Measurements from ENCODE around the gene S100A1. TPM values are rescaled to one million over a fixed set of nuclear protein-coding genes. Genes with fewer than 3 reads are reported as not detected.

The S100A1 gene
- total RNA-seq, 1 experiment from 2014 or later = 0.29 TPM

DNA sequence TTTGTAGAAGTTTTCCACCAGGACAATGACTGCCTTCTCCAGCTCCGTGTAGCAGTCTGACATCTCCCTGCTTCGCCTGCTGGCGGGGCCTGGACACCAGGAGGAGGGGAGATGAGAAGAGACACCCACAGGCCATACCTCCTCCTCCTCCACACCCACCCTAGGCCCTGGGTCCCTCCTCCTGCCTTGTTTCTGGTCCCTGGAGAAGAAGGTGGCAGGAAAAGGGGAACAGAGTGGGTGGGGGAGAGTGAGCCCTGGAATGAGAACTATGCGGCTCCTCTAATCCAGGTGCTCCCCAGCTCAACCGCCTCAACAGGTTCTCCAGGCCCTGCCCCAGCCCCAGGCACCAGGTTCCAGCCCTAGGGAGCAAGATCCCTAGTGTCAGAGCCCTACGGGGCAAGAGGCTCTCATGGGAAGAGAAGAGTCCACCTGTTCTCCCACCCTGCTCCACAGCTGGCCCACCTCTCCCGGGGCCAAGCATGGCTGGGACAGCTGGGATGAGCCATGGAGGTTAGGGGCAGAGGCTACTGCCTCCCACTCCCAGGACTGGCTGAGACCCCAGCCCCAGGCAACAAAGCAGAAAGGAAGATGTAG lies 20.0 kb upstream of the S100A1 start:
- H3K36me3 ChIP-seq (ENCODE audit: low read depth, low read length) = peaks cover 40% of the 10 kb centered on the region
- no peaks in the 10 kb centered on the region for H3K9me3 ChIP-seq (ENCODE audit: low read length)
- ChIA-PET CTCF (no interaction called here), POLR2A (ENCODE audit: unreplicated experiment) (interaction anchor here (0.6 to 0.9 kb wide), 3 partner anchors 26 to 100 kb away, joined by 3 to 9 read pairs (median 4); partner anchors contain the start of gene CHTOP)
- peak overlapping the region; percentile 95 for H3K4me2 ChIP-seq (ENCODE audit: low read length)
- ATAC-seq (no peak), DNase-seq (peak; percentile 72)
- peaks cover 23% of the 10 kb centered on the region for H3F3A ChIP-seq (ENCODE audit: low read length, unreplicated experiment)
- H3K27me3 ChIP-seq (ENCODE audit: low read length) = no peaks in the 10 kb centered on the region
- H2AFZ ChIP-seq (ENCODE audit: low read length) = no peak overlapping the region
- peak overlapping the region; percentile 100 for H3K27ac ChIP-seq (ENCODE audit: low read length)
- TSS peak; percentile 21 for BruUV-seq (replicated peaks)
- intact Hi-C loops (cut with micrococcal nuclease) = loop anchor here (2.0 kb wide), 3 partner anchors 35 to 75 kb away; partner anchors contain the start of gene ILF2
- TF ChIP-seq, protein P1, sequence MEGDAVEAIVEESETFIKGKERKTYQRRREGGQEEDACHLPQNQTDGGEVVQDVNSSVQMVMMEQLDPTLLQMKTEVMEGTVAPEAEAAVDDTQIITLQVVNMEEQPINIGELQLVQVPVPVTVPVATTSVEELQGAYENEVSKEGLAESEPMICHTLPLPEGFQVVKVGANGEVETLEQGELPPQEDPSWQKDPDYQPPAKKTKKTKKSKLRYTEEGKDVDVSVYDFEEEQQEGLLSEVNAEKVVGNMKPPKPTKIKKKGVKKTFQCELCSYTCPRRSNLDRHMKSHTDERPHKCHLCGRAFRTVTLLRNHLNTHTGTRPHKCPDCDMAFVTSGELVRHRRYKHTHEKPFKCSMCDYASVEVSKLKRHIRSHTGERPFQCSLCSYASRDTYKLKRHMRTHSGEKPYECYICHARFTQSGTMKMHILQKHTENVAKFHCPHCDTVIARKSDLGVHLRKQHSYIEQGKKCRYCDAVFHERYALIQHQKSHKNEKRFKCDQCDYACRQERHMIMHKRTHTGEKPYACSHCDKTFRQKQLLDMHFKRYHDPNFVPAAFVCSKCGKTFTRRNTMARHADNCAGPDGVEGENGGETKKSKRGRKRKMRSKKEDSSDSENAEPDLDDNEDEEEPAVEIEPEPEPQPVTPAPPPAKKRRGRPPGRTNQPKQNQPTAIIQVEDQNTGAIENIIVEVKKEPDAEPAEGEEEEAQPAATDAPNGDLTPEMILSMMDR (conservative IDR thresholded peaks at IDR 0.05; ENCODE audit: low read depth, low read length) = no peak
- no peak for TF ChIP-seq EZH2phosphoT487 (IDR thresholded peaks at IDR 0.05; ENCODE audit: borderline replicate concordance, low read length)
- TF ChIP-seq EZH2 (IDR thresholded peaks at IDR 0.05; ENCODE audit: low read length, unreplicated experiment) = no peak
- peaks cover 43% of the 10 kb centered on the region for H3K4me1 ChIP-seq (ENCODE audit: insufficient read depth, low read length)
- peaks cover 62% of the 10 kb centered on the region for H3K79me2 ChIP-seq (ENCODE audit: low read length)
- no peaks in the 10 kb centered on the region for H4K20me1 ChIP-seq (ENCODE audit: low read length)
- peak overlapping the region; percentile 97 for H3K9ac ChIP-seq (ENCODE audit: low read length)
- H3K4me3 ChIP-seq (ENCODE audit: low read length) = peak overlapping the region; percentile 68
- H3K9me2 ChIP-seq (replicated peaks; ENCODE audit: low read length) = no peaks in the 10 kb centered on the region

DNA sequence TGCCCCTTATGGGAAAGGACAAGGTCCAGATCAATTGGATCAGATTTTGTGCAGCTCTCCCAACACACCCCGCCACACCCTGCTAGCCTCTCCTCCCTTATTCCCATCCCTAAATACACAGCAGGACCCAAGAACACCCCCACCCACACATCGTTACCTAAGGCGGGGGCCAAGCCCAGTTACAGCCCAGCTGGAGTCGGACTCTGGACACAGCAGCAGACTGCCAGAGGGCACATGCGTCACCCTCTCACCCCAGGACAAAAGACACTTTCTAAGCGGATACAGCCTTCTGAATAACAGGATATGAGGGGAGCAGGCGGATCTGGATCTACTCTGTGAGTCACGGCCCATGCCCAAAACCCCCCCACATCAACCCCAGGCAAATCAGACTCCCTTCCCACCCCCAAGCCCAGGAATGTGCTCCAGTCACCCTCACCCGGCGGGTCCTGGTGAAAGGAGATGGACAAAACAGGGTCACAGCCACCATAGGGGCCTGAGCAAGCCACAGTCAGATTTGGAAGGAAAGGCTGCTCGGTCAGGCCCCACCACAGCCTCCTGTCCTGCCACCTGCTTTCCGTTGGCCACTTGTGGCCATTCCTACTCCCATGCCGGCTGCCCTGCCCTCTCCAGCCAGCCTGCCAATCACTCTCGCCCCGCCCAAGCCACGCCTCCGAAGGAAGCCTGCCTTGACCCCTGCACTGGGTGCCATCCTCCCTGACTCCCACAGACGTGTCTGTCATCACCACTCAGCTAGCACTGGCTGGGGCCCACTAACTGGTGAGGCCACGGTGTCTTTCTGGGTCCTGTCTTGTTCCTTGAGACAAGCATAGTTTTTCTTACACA lies 19.3 kb upstream of the S100A1 start:
- H3K4me1 ChIP-seq (ENCODE audit: insufficient read depth, low read length) = peaks cover 50% of the 10 kb centered on the region
- ChIA-PET POLR2A (ENCODE audit: unreplicated experiment) (interaction anchor here (0.9 to 1.8 kb wide), 2 partner anchors 18 to 25 kb away, joined by 4 to 7 read pairs; partner anchors contain the start of genes CHTOP and S100A13), CTCF (interaction anchor here (2.5 kb wide), 1 partner anchor 37 kb away, joined by 9 read pairs; no protein-coding TSS in a partner anchor)
- peak overlapping the region; percentile 100 for H3K27ac ChIP-seq (ENCODE audit: low read length)
- H3F3A ChIP-seq (ENCODE audit: low read length, unreplicated experiment) = peaks cover 23% of the 10 kb centered on the region
- intact Hi-C loops (cut with micrococcal nuclease) = loop anchor here (1.0 to 2.0 kb wide), 4 partner anchors 36 to 76 kb away; partner anchors contain the start of gene ILF2
- peaks cover 69% of the 10 kb centered on the region for H3K79me2 ChIP-seq (ENCODE audit: low read length)
- H3K9ac ChIP-seq (ENCODE audit: low read length) = peak overlapping the region; percentile 97
- DNase-seq (peak; percentile 99), ATAC-seq (peak; percentile 58)
- H3K9me3 ChIP-seq (ENCODE audit: low read length) = no peaks in the 10 kb centered on the region
- TF ChIP-seq, protein P1 (conservative IDR thresholded peaks at IDR 0.05; ENCODE audit: low read depth, low read length) = no peak
- no peak for TF ChIP-seq EZH2phosphoT487 (IDR thresholded peaks at IDR 0.05; ENCODE audit: borderline replicate concordance, low read length)
- no peak for TF ChIP-seq EZH2 (IDR thresholded peaks at IDR 0.05; ENCODE audit: low read length, unreplicated experiment)
- H2AFZ ChIP-seq (ENCODE audit: low read length) = no peak overlapping the region
- no peaks in the 10 kb centered on the region for H3K27me3 ChIP-seq (ENCODE audit: low read length)
- peak overlapping the region; percentile 95 for H3K4me2 ChIP-seq (ENCODE audit: low read length)
- no TSS peak for BruUV-seq (replicated peaks)
- H3K9me2 ChIP-seq (replicated peaks; ENCODE audit: low read length) = no peaks in the 10 kb centered on the region
- H3K4me3 ChIP-seq (ENCODE audit: low read length) = peak overlapping the region; percentile 68
- H3K36me3 ChIP-seq (ENCODE audit: low read depth, low read length) = peaks cover 39% of the 10 kb centered on the region
- no peaks in the 10 kb centered on the region for H4K20me1 ChIP-seq (ENCODE audit: low read length)

All from PC-3 (cell line).